Astrocyte of the cerebellum (primary cell): ENCODE data around the gene OR5K1.

Experiments used
- DNase-seq: peaks from one replicate; pipeline ENCODE4 v3.0.0-alpha.2; 2011; ENCODE audit warnings: low read depth
- H3K4me3 ChIP-seq: 2 replicates; pipeline ENCODE4 v1.5.1; 2011; ENCODE audit warnings: mild to moderate bottlenecking, low read depth, low read length, moderate library complexity
- in situ Hi-C: cut with HindIII; loops from 2 replicates; pipeline ENCODE4 v1.10.0; 2017; ENCODE audit warnings: low sequenced_read_pairs
- TF ChIP-seq, protein P1 (sequence below): IDR thresholded peaks from 2 replicates; pipeline ENCODE4 v1.5.1; 2012; ENCODE audit warnings: low read length, low read depth, moderate library complexity, mild to moderate bottlenecking; ENCODE audit errors: missing control alignments

OR5K1 gene

DNA sequence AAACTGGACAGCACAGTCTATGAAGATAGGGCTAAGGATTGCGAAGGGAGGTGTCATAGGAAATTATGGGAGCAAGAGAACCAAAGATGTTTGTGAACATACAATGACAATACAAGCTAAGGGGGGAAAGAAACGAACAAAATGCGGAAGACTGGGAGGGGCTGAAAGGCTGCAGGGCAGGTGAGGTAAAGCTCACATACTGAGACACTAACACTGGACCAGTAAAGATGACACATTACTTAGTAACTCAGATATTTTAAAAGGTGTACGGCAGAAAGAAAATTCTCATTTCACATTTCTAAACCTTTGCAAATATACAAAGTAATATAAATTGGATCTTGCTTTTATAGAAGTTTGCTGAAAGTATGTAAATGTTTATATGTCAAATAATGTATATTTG lies 49.6 kb downstream of the OR5K1 start:
- DNase-seq, result no peak
- in situ Hi-C loops, result no loop called here
- H3K4me3 ChIP-seq, result no peak overlapping the region
- TF ChIP-seq, protein P1, sequence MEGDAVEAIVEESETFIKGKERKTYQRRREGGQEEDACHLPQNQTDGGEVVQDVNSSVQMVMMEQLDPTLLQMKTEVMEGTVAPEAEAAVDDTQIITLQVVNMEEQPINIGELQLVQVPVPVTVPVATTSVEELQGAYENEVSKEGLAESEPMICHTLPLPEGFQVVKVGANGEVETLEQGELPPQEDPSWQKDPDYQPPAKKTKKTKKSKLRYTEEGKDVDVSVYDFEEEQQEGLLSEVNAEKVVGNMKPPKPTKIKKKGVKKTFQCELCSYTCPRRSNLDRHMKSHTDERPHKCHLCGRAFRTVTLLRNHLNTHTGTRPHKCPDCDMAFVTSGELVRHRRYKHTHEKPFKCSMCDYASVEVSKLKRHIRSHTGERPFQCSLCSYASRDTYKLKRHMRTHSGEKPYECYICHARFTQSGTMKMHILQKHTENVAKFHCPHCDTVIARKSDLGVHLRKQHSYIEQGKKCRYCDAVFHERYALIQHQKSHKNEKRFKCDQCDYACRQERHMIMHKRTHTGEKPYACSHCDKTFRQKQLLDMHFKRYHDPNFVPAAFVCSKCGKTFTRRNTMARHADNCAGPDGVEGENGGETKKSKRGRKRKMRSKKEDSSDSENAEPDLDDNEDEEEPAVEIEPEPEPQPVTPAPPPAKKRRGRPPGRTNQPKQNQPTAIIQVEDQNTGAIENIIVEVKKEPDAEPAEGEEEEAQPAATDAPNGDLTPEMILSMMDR, result no peak

DNA sequence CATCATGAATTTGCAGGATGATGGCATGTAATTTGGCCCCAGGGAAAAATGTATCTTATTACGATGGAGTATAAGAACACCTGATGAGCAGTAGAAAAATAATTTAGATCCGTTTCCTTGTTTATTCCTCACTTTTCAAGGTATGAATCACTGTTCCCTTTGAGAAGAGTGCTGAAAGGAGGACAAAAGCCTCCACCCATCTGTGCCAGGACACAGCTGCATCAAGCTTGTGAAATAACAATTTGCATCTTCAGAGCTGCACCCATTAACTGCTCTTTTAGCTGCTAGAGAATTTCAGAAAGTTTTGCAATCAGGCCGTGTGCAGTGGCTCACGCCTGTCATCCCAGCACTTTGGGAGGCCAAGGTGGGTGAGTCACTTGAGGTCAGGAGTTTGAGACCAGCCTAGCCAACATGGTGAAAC lies 50.1 kb downstream of the OR5K1 start:
- in situ Hi-C loops, result no loop called here
- TF ChIP-seq, protein P1, result no peak
- no peak overlapping the region for H3K4me3 ChIP-seq
- no peak for DNase-seq

DNA sequence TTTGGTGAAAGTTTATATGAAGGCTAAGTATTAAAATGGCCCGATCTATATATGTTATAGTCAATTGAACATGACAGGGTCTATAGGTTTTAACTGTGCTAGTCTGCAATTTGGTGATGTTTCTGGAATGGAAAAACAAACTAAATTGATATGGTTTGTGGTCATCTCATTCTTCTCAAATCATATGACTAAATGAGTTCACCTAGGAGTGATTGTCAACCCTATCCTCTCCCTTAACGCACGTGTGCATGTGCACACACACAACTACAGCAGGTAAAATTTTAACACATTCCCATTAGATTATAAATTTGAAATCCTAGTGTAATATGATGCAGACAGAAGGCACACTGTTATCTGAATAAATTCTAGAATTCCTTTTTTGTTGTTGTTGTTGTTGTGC lies 50.7 kb downstream of the OR5K1 start:
- no peak for DNase-seq
- H3K4me3 ChIP-seq, result no peak overlapping the region
- in situ Hi-C loops, result no loop called here
- TF ChIP-seq, protein P1, result no peak

DNA sequence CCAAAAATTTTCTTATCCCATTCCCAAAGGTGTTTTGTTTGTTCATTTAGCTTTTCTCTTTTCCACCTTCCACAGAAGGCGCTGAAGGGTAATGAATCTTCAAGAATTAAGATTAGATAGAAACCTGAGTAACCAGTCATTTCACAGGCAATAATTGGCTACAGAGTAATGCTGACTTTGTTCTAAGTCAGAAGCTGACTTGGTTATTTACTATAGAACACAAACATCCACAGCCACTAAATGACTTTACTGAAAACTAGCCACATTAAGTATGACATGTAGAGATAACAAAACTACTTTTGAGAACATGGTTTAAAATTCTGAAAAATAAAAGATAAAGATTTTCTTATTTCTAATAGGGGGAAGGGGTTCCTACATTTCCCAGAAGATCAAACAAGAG lies 51.9 kb downstream of the OR5K1 start:
- no peak for DNase-seq
- H3K4me3 ChIP-seq, result no peak overlapping the region
- in situ Hi-C loops, result no loop called here
- TF ChIP-seq, protein P1, result no peak

DNA sequence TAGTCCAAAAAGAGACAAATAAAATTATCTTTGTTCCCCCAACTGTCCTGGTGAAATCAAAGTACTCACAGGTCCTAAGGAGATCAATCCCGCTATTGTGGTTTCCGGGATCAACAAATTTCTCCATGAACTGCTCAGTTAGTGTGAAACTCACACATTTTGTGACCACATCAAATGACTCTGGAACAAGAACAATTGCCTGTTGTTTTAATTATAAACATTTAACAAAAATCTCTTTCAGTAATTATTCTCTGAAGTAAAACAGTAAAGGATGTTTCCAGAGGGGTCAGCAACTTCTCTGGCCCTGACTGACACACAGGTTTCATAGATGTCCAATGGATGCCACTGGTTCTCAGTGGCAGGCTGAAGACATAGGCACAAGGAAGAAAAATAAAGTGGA lies 55.8 kb downstream of the OR5K1 start:
- no peak overlapping the region for H3K4me3 ChIP-seq
- in situ Hi-C loops, result no loop called here

DNA sequence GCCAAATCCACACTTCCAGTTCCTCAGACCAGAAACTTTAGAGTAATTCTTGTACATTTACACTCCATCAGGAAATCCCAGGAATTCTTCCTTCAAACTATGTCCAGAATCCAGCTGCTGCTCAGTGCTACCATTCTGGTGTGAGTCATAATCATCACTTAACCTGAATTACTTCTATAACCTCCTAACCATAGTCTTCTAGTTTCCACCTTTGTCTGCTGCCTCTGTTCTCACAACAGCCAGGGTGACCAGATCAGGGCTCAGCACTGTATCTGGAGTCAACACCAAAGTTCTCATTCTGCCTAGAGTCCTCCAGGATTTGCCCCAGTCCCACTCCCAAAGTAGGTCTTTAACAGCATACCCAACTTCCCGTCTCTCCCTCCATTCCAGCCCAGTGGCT lies 56.4 kb downstream of the OR5K1 start:
- TF ChIP-seq, protein P1, result no peak

More for the DNA sequence above, 55.8 kb downstream of the OR5K1 start:
- TF ChIP-seq, protein P1, result no peak
- DNase-seq, result no peak

DNA sequence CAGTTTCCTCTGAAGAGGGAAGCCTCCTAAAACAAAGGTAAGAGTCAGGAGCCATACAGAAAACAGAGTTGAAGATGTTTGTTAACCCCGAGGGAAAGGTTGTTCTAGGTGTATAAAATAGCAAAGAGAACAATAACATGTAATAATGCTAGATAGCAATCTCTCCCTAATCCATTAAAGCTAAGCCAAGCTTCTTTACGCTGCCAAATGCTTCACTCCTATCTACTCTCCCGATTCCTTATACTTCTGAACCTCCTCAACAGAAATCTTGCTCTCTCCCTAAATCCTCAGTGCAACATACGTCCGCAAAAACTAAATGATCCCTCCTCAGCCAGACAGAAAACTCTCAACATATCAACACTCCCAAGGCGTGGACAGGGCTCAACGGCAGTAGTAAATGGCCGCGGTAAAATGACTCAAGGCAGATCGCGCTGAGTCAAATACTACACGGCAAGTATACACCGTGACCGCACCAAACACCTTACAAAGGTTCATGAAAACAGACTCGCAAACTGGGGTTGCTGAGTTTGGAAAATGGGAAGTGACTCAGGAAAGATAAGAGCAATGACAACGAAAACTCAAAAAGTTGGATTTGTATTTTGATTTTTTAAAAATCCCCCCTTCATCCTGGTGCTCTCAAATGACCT lies 59.0 kb downstream of the OR5K1 start:
- TF ChIP-seq, protein P1, result no peak
- peak; percentile 28 for DNase-seq
- in situ Hi-C loops, result no loop called here
- peak overlapping the region; percentile 65 for H3K4me3 ChIP-seq

More for the DNA sequence above, 56.4 kb downstream of the OR5K1 start:
- in situ Hi-C loops, result no loop called here
- DNase-seq, result no peak
- no peak overlapping the region for H3K4me3 ChIP-seq
